HUES64 (cell line): ENCODE data around the gene GFPT2.
A peak's percentile ranks its signal among the peaks of the same experiment; 100 is the strongest.

Experiments used
- H3K27ac ChIP-seq: 2 replicates; pipeline ENCODE4 v1.7.0; 2013; ENCODE audit warnings: low read depth, low read length, inconsistent platforms
- H3K27me3 ChIP-seq: 2 replicates; pipeline ENCODE4 v1.6.1; 2013; ENCODE audit warnings: mild to moderate bottlenecking, low read length; ENCODE audit not compliant: insufficient read depth
- H3K36me3 ChIP-seq: 2 replicates; pipeline ENCODE4 v1.6.1; 2013; ENCODE audit warnings: mild to moderate bottlenecking, low read length; ENCODE audit not compliant: insufficient read depth
- H3K4me1 ChIP-seq: 2 replicates; pipeline ENCODE4 v1.6.1; 2013; ENCODE audit warnings: mild to moderate bottlenecking, low read length, moderate library complexity; ENCODE audit not compliant: insufficient read depth
- H3K4me3 ChIP-seq: 2 replicates; pipeline ENCODE4 v1.5.1; 2013; ENCODE audit warnings: mild to moderate bottlenecking, low read length, moderate library complexity
- H3K9ac ChIP-seq: 2 replicates; pipeline ENCODE4 v1.6.1; 2013; ENCODE audit warnings: mild to moderate bottlenecking, low read depth, low read length
- H3K9me3 ChIP-seq: 2 replicates; pipeline ENCODE4 v1.6.1; 2013; ENCODE audit warnings: low read depth, low read length; ENCODE audit not compliant: insufficient read depth
- WGBS: fragments of 150-250, 120-280 bp; methylation state at CpG from one replicate; pipeline ENCODE4 v1.1.7; 2013; ENCODE audit warnings: missing lambda C conversion rate; 5-methylcytosine and 5-hydroxymethylcytosine counted together

The GFPT2 gene

DNA sequence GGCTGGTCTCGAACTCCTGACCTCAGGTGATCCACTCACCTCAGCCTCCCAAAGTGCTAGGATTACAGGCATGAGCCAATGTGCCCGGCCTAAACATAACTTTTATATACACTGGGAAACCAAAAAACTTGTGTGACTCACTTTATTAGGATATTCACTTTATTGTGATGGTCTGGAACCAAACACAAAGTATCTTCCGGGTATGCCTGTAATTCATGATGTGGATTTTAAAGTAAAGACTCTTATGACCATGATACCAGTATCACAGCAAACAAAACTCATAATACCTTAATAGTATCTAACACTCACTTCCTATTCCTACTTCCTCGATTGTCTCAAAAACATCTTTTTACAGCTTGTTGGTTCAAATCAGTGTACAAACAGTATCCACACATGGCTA lies 12.7 kb upstream of the GFPT2 start:
- H3K9me3 ChIP-seq: no peaks in the 10 kb centered on the region
- H3K27me3 ChIP-seq: no peaks in the 10 kb centered on the region
- no peaks in the 10 kb centered on the region for H3K4me1 ChIP-seq
- H3K27ac ChIP-seq: no peak overlapping the region
- H3K9ac ChIP-seq: no peak overlapping the region
- H3K36me3 ChIP-seq: no peaks in the 10 kb centered on the region
- no peak overlapping the region for H3K4me3 ChIP-seq
- WGBS: 100% methylated on average over 3 of the region's 4 CpGs

DNA sequence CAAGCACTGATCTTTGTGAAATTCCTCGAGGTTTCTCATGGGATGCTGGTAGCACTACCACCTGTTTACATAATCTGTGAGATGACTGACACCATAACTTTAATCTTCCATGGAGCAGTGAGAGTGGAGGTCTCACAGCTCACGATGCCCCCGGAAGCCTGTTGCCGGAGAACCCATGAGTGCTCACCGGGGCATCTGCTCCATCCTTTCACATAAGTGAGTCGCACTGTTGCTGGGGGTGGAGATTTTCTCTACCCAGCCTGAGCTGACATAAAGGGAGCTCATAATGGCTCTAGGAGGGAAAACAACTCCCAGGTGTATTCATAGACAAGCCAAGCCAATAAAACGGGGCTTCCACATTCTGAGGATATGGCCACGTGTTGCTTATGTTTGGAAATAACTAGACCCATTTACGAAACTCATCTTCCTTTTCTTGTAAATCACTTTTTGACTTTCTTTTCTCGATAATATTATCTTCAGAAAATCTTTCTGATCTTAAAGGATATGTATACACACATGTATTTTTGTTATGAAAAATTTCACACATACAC lies 11.2 kb upstream of the GFPT2 start:
- 90% methylated on average over 9 of the region's 10 CpGs for WGBS
- Histone ChIP-seq H3K9ac (no peak overlapping the region), H3K27ac (no peak overlapping the region), H3K4me1 (no peaks in the 10 kb centered on the region), H3K27me3 (no peaks in the 10 kb centered on the region), H3K9me3 (no peaks in the 10 kb centered on the region), H3K4me3 (no peak overlapping the region), H3K36me3 (no peaks in the 10 kb centered on the region)

DNA sequence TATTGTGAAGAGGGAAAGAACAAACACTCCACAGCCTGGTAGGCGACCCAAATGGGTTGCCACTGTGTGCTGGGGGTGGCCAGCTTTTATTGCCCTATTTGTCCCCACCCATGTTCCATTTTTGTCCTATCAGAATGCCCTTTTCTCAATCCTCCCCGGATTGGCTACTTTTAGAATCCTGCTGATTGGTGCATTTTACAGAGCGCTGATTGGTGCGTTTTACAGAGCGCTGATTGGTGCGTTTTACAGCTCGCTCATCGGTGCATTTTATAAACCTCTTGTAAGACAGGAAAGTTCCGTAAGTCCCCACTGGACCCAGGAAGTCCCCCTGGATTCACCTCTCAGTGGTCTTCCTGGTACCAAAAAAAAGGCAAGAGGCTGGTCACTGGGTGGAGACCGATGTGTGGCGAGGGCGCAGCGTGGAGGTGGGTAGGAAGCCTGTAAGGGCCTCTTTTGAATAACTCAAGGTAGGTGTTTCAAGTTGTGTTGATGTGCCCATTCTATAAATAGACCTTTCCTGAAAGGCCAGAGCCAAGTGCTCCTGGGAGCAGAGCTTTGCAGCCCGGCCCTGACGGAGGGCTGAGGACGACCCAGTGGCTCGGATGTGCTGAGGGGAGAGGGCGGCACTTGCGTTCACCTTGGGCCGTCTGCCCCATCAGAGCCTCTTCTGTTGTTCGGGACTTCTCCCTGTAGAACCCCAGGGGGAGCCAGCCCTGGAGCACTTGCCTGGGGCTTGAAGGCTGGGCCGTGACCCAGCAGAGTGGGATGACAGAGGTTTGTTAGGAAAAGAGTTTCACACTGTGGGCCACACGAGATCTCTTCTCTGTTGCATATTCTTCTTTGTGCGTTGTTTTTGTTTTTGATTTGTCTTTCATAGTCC lies 7.2 kb upstream of the GFPT2 start:
- Histone ChIP-seq H3K9me3 (no peaks in the 10 kb centered on the region), H3K36me3 (no peaks in the 10 kb centered on the region), H3K27me3 (peaks cover 9% of the 10 kb centered on the region), H3K4me3 (no peak overlapping the region), H3K4me1 (no peaks in the 10 kb centered on the region), H3K27ac (no peak overlapping the region), H3K9ac (no peak overlapping the region)
- 91% methylated on average over 24 of the region's 24 CpGs for WGBS

DNA sequence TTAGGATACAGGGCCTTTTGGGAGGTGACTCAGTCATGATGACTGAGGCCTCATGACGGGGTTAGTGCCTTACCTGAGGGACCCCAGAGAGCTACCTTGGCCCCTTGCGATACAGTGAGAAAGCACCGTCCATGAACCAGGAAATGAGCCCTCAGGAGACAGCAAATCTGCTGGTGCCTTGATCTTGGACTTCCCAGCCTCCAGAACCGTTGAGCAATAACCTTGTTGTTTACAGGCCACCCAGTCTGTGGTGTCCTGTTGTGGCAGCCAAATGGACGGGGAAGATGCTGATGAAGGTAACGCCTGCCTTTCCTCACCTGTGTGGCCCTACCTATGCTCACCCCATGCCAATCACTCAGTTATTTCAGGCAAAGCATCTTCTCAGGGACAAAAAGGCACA lies 5.6 kb upstream of the GFPT2 start:
- H3K4me1 ChIP-seq: no peaks in the 10 kb centered on the region
- H3K9ac ChIP-seq: no peak overlapping the region
- peaks cover 24% of the 10 kb centered on the region for H3K27me3 ChIP-seq
- no peak overlapping the region for H3K27ac ChIP-seq
- 95% methylated on average over 6 of the region's 6 CpGs for WGBS
- no peaks in the 10 kb centered on the region for H3K36me3 ChIP-seq
- H3K9me3 ChIP-seq: no peaks in the 10 kb centered on the region
- H3K4me3 ChIP-seq: no peak overlapping the region

DNA sequence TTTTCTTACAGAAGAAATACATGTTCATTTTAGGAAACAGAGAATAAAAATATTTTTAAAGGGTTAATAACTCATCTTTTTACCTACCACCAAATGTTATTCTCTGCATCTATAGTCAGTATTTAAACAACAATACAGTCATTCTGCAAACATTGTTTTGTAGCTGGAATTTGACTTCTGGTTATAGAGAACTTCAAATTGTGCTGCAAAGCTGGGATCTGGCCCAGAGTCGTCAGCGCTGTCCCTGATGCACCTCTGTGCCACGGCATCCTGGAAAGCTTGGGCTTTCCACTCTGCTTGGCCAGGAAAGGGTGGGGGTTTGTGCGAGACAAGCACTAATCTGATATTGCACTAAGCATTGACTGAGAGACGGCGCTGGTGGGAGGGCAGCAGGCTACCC lies 5.0 kb upstream of the GFPT2 start:
- Histone ChIP-seq H3K27ac (no peak overlapping the region), H3K4me3 (no peak overlapping the region), H3K9me3 (no peaks in the 10 kb centered on the region), H3K36me3 (no peaks in the 10 kb centered on the region), H3K4me1 (no peaks in the 10 kb centered on the region), H3K27me3 (peaks cover 28% of the 10 kb centered on the region), H3K9ac (no peak overlapping the region)
- 93% methylated on average over 6 of the region's 6 CpGs for WGBS

DNA sequence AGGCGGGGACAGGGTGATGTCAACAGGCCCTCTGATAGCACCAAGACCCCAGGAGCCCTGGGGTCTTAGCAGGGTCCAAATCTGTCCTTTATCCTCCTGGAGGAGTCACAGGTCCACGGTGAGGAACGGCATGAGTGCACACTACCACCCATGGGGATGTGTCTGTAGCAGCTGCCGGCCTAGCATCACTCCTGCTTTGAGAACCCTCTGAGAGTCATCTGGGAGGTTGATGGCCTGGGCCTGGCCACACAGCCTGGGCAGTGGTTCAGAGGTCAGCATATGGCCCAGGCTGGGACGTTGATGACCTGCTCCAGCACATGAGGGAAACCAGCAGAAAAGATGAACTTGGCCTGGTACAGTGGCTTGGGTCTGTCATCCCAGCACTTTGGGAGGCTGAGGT lies 1.8 kb upstream of the GFPT2 start:
- H3K4me1 ChIP-seq: peaks cover 18% of the 10 kb centered on the region
- H3K27ac ChIP-seq: no peak overlapping the region
- no peak overlapping the region for H3K4me3 ChIP-seq
- no peak overlapping the region for H3K9ac ChIP-seq
- no peaks in the 10 kb centered on the region for H3K9me3 ChIP-seq
- WGBS: 92% methylated on average over 5 of the region's 5 CpGs
- H3K36me3 ChIP-seq: peaks cover 9% of the 10 kb centered on the region; the same call in 1 of the 2 replicates
- peaks cover 28% of the 10 kb centered on the region for H3K27me3 ChIP-seq

DNA sequence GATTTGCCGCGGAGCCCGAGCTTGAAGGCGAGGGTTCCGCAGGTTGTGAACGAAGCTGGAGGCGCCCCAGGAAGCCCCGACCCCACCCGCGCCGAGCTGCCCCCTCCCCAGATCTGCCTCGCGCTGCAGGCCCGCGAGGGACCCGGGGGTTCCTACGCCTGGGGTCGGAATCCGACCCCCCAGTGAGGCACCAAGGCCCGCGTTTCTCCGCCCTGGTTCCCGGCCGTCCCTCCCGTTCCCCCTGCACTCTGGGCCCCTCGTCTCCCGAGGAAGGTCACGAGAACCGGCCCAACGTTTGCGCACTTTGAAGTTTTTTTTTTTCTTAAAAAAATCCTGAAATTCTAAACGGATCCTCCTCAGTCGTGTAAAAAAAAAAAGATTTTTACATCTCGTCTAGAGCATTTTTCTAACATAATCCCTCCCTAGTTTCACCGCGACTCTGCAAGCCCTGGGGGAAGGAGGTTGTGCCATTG lies 880 bp upstream of the GFPT2 start:
- 3% methylated on average over 35 of the region's 36 CpGs for WGBS
- no peaks in the 10 kb centered on the region for H3K9me3 ChIP-seq
- H3K4me1 ChIP-seq: peaks cover 27% of the 10 kb centered on the region
- peaks cover 16% of the 10 kb centered on the region for H3K36me3 ChIP-seq
- H3K27ac ChIP-seq: no peak overlapping the region
- H3K9ac ChIP-seq: no peak overlapping the region
- peak overlapping the region; percentile 91 for H3K4me3 ChIP-seq
- peaks cover 28% of the 10 kb centered on the region for H3K27me3 ChIP-seq

DNA sequence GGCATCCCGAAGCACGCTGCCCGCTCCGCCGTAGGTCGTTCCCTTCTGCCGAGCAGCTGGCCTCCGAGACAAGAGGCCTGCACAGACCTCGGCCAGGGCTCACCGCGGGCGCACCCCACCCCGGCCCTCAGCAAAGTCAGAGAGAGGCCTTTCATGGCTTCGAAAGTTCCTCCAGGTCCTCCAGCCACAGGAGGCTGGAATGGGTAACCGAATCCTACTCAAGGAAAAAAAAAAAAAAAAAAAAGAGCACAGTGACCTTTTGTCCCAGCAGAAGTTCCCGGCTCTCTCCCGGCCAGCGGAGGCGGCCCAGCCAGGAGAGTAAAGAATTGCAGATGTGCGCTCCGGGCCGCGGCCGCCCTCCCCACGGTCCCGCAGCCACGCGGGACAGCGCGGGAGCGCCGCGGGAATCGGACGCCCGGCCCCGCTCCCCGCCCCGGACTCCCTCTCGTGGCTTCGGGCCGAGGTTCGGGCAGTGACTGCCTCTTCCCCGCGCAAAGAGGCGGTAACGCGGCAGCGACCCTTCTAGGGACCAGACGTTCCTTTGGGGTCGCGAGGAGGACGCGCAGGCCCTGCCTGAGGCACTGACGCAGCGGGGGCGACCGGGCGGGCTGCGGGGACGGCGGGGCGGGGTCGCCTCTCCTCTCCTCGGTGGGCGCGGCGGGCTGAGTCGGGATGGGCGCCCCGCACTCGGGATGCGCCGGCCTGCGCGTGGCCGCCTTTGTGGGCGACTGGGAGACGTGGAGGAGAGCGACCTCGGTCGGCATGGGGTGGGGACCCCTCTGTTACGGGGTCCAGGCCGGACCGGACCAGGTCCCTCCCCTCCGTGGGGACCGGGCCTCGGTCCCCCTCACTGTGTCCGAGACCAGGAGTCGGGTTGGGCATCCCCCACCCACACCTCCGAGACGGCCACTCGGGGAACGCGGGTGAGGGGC lies 754 bp downstream of the GFPT2 start:
- peak overlapping the region; percentile 77 for H3K9ac ChIP-seq
- peak overlapping the region; percentile 91 for H3K4me3 ChIP-seq
- H3K36me3 ChIP-seq: peaks cover 19% of the 10 kb centered on the region
- no peaks in the 10 kb centered on the region for H3K9me3 ChIP-seq
- WGBS: 2% methylated on average over 95 of the region's 95 CpGs
- H3K27ac ChIP-seq: peak overlapping the region; percentile 6; the same call in 1 of the 2 replicates
- H3K27me3 ChIP-seq: peaks cover 28% of the 10 kb centered on the region
- H3K4me1 ChIP-seq: peaks cover 41% of the 10 kb centered on the region

DNA sequence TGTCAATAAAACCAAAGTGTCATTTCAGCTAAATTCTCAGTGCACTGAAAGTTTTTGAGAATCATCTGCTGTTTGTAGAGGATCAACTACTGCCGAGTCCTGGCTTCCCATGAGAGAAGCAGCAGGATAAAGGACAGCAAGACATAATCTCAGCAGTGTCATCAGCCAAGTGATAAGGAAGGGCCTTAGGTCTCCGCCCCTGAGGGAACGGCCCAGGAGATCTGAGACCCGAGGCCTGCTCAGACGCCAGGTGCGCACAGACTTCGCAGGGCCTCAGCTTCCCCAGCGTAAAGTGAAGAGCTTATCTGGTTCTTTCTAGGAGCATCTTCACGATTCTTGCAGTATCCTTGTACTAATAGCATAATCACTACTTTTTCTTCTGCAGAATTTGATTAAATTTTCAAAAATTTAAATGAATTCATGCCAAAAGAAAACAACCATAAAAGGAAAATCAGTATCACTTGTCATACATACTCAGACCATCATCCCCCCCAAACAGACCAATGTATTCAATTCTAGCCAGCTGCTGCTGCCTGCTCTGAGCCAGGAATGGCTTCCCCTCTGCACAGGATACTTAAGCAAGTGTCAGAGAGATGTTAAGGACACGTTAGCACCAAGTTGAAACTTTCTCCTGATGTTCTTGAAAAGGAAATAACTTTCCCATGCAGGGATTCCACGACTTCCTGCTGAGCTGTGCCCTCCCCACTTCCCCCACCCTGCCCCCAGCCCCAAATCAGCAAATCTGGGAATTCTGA lies 2.2 kb downstream of the GFPT2 start:
- H3K4me3 ChIP-seq: peak overlapping the region; percentile 91
- H3K27me3 ChIP-seq: peaks cover 24% of the 10 kb centered on the region
- H3K27ac ChIP-seq: no peak overlapping the region

DNA sequence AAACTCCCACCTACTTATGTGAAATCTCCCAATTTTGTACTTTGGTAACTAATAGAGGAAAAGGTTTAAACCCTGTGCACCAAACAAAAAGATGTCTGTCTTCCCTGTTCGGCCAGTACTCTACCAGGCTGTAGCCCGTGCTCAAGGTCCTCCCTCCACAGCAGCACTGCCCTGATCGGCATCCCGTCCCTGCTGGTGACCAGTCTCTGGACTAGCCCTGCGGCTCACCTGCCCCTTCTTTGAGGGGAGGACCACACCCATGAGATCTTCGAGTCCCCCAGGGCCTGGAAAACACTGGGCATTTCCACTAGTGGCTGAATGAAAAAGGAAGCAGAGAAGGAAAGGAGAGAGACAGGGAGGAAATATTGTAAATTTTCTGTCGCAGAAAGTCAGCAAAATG lies 2.8 kb downstream of the GFPT2 start:
- Histone ChIP-seq H3K36me3 (peaks cover 19% of the 10 kb centered on the region), H3K9me3 (no peaks in the 10 kb centered on the region), H3K27ac (no peak overlapping the region), H3K4me3 (peak overlapping the region; percentile 27; the same call in 1 of the 2 replicates), H3K4me1 (peaks cover 47% of the 10 kb centered on the region), H3K27me3 (peaks cover 19% of the 10 kb centered on the region), H3K9ac (no peak overlapping the region)
- WGBS: 74% methylated on average over 7 of the region's 7 CpGs

More for the DNA sequence above, 2.2 kb downstream of the GFPT2 start:
- Histone ChIP-seq H3K9ac (no peak overlapping the region), H3K36me3 (peaks cover 19% of the 10 kb centered on the region), H3K9me3 (no peaks in the 10 kb centered on the region), H3K4me1 (peaks cover 45% of the 10 kb centered on the region)
- 40% methylated on average over 11 of the region's 11 CpGs for WGBS
